ENCODE measurements around the gene NFIX. TPM values are rescaled to one million over a fixed set of nuclear protein-coding genes. Genes with fewer than 3 reads are reported as not detected.

NFIX gene
- total and polyA plus RNA-seq, 9 of the 15 experiments (the other 6 are each of a cell fraction or from before 2014, with no cell fraction given), result 0.28 to 26.8 (median 5.4) TPM

- TF ChIP-seq UBTF (IDR thresholded peaks at IDR 0.05; ENCODE audit: borderline replicate concordance in 1 of 2, low read depth in 2 of 2, low read length in 2 of 2) (peak in 1 of 2 experiments; percentile 75; a peak in 2 of 4 replicates), E2F6 (IDR thresholded peaks at IDR 0.05; ENCODE audit: borderline replicate concordance in 1 of 2, extremely low read depth in 1 of 2, insufficient read depth in 1 of 2, insufficient read length in 1 of 2, low read depth in 1 of 2, low read length in 1 of 2, poor library complexity in 1 of 2, severe bottlenecking in 1 of 2) (peak; percentile 68 to 87), NELFE (IDR thresholded peaks at IDR 0.05; ENCODE audit: insufficient read depth, insufficient read length) (no peak), MBD1 (CRISPR knock-in tag; IDR thresholded peaks at IDR 0.05) (no peak), MBD2 (IDR thresholded peaks at IDR 0.05; ENCODE audit: borderline replicate concordance, low read depth) (peak; percentile 17; the same call in 1 of the 2 replicates)
These were observed 1.3 kb downstream of the NFIX start (continued) for GRCh38 chr19:12996406-12997094.
